GM18502 (cell line): Measurements from ENCODE around the gene FIP1L1.

Experiments used
- ATAC-seq: cut with Tn5 transposase; IDR thresholded peaks from one replicate; pipeline ENCODE4 v1.9.1; 2021; ENCODE audit warnings: mild to moderate bottlenecking; ENCODE audit not compliant: unreplicated experiment, poor library complexity

FIP1L1 gene

DNA sequence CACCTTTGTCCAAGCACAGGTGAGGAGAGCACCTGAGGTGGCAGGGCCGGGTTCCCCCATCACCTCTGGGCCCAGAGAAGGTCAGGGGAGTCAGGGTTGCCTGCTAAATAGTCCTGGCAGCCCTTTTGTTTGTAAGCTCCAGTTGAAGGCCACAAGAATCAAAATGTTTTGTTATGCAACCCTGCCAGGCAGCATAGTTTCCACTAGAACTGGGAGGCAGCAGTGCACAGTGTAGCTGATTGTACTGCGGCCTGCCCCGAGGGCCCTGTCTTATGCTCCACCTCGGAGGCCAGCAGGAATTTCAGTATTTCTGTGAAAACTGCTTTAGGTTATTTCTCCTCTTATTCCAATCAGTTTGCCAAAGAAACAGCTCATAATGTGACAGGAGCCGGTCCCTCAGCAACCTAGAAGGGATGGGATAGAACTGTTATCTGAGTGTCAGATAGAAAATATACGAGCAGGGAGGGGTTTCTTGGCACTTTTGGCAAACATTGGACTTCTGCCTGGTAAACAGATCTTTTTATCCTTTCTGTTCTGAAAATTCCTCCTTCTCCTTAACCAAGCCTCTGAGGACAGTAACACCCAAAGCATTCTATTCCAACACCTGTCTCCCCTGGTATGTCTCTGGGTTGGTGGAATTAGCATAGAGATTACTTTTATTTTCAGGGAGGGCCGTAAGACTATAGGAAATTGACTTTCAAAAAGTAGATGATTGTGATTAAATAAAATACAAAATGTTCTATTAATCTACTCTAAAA, 120.2 kb downstream of the FIP1L1 start:
- ATAC-seq = no peak

GRCh38 chr4:53498706-53499105, 121.3 kb downstream of the FIP1L1 start:
- no peak for ATAC-seq

DNA sequence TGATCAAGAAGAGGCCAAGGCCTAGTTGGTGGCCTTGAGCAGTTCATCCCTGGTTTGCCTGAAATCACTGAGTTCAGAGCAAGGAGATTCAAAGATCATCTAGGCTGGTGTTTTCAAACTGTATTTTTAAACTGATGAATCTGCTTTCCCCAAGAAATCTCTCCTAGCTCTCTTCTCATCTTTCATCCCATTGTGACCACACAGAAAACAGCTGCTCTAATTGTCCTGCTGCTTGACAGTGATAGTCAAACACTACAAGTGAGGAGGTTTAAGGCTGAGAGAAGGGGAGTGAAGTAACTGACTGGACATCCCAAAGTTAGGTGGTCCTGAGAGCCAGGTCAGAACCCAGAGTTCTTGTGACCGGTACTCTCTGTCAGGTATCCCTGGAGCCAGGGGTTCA, 122.3 kb downstream of the FIP1L1 start:
- no peak for ATAC-seq

DNA sequence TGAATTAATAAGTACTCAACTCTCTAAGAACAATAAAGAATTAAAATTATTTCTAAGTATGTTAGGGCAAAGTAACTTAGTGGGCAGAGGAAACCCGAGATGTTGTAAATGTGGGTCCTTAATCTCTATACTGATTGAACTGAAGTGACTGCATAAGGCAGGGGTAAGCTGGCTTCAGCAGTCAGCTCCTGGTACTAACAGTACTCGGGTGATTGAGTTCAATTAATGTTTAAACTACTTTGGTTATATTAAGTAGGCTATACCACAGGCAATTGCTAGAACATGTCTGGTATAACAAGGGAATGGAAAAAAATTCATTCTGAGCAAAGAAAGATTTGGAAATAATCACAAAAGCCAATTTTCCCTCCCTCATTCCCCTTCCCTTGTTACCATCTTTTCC, 123.1 kb downstream of the FIP1L1 start:
- ATAC-seq = no peak

- no peak for ATAC-seq
Measured at GRCh38 chr4:53501561-53501960, 124.1 kb downstream of the FIP1L1 start.

- no peak for ATAC-seq
Measured at GRCh38 chr4:53502094-53502493, 124.7 kb downstream of the FIP1L1 start.

- ATAC-seq = no peak
Measured at GRCh38 chr4:53505947-53506346, 128.5 kb downstream of the FIP1L1 start.

- no peak for ATAC-seq
Measured at GRCh38 chr4:53507058-53507457, 129.6 kb downstream of the FIP1L1 start.

DNA sequence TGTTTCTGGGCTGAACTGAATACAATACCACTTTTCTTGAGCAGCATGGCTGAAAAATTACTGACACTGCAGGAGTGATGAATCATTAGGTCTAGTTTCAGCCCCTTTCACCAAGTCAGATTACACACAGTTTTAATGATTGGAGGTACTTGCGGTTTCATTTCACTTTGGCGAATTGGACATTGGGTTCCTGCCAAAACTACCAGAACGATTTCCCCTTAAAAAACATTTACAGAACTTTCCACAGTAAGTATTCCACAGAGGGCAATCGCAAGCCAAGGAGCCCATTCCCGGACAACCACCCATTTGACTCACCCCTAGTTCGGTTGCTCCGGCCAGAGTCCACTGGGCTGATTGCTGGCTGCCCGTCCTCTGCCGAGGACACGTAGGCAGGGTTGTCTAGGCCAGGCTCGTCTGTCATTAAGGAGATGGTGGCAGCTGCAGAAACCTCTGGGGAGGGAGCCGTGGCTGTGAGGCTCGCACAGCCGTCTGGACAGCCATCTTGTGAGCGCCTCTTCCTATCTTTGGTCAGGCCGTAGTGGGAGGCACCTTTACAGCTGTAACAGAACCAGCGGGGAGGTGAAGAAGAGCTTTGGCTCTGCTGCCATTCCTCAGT, 130.3 kb downstream of the FIP1L1 start:
- ATAC-seq = no peak

- ATAC-seq = no peak
Measured at GRCh38 chr4:53508446-53508845, 131.0 kb downstream of the FIP1L1 start.

GRCh38 chr4:53510321-53510720, 132.9 kb downstream of the FIP1L1 start:
- ATAC-seq = no peak
